HG03175 (cell line): ENCODE data around the gene EEFSEC.

Source experiments
- ATAC-seq: cut with Tn5 transposase; IDR thresholded peaks from one replicate; pipeline ENCODE4 v1.9.1; 2021; ENCODE audit warnings: mild to moderate bottlenecking, moderate library complexity; ENCODE audit not compliant: unreplicated experiment

The EEFSEC gene

DNA sequence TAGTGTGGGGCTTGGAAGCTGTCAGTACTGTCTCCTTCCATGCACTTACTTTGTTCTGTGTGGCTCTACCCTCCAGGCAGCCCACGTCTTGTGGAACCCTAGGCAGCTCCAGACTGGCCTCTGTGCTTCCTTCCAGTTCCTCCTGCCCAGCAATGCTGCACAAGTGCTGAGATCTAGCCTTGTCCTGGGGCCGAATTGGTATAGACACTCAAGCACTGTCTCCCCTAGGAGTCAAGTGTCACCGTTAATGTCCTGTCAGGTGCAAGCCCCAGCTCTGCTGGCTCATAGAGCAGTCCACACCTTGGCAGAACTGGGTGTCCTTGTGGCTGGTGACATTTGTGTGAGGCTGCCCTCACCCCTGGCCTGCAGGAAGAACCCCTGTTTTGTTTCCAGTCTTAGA, 130.1 kb downstream of the EEFSEC start:
- no peak for ATAC-seq

DNA sequence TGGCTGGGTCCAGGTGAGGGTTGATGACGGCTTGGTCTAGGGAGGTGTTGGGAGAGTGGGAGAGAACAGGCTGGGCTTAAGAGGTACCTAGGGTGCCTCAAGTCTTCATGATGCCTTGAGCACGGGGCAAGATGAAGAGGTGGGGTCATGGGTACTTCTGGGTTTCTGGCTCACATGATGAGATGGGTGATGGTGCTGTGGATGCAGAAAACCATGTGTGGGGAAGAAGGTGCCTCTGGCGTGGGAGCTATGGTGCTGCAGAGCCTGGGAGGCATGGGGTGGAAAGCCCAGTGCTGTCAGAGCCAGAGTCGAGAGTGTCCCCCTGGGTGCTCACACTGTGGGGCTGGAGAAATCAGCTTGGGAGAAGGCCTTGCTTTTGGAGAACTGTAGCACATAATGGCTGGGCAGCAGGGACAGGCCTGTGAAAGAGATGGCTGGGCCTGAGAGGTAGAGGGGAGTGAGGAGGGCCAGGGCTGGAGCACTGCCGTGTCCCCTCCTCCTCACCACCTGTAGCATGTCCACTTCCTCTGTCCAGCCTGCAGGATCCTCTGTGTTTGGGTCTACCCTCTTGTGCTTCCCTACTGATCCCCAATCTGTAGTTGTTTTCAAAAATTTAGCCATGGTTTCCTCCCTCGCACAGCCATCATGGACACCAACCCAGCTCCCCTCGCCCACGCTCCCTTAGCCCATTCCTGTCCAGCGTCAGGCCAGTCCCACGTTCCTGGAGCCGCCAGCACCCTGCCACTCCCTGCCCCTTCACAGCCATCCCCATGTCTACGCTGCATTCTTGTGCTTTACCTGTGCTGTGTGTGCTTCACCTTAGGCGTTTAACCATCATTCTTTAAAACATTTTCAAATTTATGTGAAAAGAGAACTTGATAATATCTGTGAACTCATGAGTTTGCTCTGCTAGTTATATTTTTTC, 132.0 kb downstream of the EEFSEC start:
- no peak for ATAC-seq

DNA sequence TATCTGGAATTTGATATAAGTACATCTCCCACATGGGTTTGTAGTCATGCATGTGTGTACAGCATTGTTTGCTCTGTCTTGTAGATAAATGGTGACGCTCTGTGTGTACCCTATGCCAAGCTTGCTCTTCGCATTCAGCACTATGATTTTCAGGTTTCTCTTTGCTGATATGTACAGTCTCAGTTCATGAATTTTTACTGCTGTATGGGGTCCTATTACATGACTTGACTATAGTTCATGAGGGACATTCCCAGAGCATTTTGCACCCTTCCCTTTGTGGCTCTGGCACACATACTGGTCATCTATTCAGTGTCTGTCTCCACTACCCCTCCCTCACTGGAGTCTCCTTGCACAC, 132.7 kb downstream of the EEFSEC start:
- ATAC-seq = no peak

DNA sequence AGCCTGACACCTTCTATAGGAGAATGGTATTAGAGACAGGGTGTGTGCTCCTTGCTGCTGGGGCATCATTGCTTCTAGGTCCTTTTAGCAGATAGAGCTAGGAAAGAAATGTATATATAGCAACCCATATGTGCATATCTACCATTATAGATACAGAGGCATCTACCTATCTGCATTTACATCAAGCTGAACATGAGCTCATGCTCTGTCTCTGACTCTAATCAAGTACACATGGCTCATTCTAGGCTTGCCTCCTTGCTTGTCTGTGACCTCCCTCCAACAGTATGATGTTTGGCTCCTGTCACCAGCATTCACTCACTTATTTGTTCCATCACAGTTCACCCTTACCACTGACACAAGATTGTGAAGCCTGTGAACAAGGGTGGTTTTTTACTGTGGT, 133.4 kb downstream of the EEFSEC start:
- no peak for ATAC-seq

DNA sequence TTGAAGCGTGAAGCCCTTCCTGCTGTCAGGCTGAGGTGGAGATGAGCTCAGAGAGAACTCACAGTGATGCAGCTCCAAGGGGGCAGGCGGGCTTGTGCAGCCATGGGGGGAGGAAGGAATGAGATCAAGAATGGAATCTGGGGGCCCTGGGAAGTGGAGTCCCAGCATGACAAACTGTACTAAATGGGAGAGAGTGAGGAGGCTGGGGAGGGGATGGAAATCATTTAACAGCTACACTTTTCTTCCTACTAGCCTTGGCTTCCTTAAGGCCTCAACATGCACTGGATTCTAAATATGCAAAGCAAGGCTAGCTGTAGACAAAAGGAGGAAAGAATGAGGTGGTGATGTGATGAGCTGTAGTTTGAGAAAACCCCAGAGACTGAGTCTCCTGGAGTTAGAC, 133.9 kb downstream of the EEFSEC start:
- ATAC-seq = no peak

DNA sequence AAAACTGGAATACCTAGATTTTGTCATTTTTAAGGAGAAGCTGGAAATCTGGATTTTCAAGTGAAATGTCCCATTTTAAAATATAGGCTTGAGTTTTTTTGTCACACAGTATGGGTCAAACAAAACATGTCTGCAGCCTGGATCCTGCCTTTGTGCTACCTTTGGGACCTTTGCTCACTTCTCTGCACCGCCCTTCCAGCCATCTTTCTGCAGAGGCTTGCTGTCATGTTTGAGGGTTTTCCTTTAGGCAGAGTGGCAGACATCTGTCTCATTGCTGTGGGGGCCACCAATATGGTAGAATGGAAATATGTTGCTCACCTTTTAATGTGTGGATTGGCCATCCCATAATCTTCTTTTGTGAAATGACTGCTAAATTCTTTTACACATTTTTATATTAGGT, 136.3 kb downstream of the EEFSEC start:
- no peak for ATAC-seq

DNA sequence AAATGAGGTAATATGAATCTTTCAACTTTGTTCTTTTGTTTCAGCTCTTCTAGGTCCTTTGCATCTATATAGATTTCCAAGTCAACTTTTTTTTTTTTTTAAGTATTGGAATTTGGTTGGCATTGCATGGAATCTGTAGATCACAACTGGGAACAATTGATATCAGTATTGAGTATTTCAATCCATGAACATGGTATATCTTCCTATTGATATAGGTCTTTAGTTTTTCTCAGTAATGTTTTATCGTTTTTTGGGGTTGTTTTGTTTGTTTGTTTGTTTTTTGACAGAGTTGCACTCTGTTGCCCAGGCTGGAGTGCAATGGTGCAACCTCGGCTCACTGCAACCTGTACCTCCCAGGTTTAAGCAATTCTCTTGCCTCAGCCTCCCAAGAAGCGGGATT, 137.2 kb downstream of the EEFSEC start:
- ATAC-seq = no peak

DNA sequence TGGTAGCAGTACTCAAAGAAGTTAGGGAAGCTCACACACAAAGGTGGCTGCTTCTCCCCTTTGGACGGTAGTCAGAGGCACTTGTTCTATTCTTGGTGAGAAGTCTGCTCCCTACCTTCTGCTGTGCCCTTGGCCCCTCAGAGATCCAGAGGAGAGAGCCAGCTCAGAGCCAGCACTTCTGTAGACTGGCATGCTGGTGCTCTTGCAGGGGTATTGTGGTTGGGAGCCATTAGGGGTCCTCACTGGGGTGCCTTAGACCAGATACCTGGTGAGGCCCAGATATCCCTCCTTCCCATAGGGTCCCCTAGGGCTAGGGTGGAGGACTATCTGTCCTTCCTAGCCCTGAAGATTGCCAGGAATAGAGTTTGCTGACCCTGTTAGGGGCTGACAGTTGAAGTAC, 140.6 kb downstream of the EEFSEC start:
- no peak for ATAC-seq

DNA sequence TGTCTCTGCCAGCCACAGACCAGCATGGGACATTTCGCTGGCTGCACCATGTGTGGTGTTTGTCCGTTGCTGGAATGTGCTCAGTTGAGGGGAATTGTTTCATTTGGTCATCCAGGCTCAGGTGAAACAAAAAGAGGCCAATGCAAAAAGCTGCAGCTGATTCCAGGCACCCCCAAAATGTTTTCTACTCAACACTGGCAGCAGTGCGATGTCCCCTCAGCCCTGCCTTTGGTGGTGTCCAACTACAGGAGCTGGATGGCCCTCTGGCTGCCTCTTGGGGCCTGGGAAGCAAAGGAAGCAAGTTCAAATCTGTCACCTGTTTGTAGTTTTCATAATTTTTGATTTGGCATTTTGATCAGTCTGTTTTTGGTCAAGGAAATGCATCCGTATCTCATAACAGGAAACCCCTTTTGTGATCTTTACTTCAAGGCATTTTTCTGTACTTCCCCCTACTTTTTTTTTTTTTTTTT, 141.8 kb downstream of the EEFSEC start:
- no peak for ATAC-seq

DNA sequence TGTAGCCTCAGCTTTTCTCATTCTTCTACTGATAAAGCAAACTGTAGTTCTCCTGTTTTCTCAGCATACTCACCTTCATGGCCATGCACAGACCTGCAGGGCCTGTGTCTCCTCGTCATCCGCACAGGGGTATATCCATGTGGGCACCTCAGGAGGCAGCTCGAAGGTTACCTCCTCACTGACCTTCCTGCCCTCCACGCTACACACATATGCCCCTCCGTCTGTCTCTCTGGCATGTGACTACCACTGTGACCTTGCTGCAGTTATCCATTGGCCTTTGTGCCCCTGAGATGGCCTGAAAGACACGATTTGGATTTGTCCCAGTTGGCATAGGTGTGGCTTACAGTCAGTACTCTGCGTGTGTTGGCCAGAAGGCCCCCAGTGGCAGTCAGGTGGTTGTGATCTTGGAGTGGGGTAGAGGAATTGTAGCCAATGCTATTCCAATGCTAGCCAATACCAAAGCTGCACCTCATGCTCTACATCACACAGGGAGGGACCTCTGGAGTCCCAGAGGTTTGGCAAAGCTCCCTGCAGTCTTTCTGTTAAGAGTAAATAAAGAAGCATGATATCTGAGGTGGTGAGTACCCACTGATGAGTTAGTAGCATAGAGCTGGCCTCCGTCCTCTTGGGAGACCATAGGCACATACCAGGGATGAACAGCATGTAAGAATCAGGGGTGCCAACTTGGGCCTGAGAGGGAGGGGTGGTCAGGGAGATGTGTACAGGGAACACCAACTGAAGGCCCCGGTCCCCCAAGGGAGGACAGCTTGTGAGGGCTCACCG, 143.4 kb downstream of the EEFSEC start:
- no peak for ATAC-seq

DNA sequence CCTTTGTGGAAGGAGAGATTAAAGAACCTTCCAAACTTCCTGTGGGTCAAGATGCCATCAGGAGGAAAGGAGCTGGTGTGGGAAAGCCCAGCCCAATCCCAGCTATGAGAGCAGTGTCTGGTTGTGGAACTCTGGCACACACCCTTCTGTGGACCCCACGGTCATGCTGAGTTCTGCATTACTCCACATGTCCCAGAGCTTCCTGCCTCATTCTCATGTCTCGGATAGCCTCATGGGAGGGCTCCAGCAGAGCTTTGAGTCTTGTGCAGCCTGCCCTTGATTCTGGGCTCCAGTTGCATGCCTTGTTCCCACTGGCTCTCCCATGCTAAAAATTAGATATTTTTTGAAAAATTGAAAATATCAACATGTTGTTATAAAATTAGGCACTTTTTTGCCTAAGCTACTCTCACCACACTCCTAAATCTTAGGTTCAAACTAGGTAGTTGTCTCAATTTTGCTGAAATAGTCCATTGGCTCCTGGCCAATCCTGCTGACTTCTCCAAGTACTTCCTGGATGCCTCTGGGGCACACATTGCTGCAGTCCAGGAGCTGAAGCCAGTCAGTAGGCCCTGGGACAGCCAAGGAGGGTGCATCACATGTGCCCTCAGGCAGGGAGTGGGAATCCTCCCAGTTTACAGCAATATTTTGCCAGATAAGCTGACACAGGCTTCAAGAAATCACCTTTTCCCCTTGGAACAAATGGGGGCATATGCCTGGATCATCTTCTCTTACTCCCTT, 144.3 kb downstream of the EEFSEC start:
- ATAC-seq = no peak

DNA sequence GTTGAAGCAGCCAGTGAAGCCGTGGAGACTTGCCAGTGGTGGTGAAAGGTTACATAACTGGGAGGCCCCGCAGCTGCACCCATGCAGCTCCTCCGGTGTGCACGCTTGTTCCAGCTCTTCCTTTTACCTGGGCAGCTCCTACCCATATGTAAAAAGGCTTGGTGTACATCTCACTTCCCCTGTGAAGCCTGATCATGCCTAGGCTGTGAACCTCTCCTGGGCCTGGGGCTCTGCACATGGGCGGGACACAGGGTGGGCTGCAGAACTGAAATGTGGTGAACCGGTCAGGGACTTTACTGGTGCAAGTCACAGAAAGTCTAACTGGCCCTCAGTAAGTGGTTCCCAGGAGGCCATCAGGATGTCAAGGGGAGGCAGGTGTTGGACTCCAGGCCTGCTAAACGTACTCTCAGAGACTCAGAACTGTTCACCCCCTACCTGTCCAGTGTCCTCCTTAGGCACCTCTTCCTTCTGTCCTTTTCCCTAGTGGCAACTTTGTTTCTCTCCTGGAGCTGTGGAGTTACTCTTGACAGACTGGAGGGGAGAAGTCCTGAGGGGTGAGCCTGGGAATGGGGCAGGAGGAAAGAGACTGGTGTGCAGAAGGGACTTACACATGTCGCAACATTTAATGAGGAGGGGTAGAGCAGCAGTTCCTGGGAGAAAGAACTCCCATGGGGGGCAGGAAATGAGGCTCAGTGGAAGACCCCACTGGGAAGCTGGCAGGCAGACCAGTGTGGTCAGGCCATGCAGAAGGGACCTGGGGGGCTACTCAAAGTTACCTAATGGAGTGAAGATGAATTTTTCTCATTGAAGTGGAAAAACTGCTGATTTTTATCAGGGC, 148.1 kb downstream of the EEFSEC start:
- ATAC-seq = no peak

DNA sequence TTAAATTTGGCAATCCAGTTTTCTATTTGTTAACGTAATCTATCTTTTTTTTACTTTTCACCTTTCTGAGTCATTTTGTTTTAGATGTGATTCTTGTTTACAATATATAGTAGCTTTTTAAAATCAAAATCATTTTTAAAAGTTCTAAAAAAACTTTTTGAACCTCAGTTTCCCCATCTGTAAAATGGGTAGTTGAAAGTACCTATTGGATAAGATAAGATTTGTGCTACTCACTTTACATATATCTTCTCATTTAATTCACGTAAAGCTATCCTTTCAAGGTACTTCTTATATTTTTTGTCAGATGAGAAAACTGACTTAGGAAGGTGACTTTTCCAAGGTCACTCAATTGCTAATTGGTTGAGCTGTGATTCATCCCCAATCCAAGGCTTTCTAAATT, 153.2 kb downstream of the EEFSEC start:
- ATAC-seq = no peak

DNA sequence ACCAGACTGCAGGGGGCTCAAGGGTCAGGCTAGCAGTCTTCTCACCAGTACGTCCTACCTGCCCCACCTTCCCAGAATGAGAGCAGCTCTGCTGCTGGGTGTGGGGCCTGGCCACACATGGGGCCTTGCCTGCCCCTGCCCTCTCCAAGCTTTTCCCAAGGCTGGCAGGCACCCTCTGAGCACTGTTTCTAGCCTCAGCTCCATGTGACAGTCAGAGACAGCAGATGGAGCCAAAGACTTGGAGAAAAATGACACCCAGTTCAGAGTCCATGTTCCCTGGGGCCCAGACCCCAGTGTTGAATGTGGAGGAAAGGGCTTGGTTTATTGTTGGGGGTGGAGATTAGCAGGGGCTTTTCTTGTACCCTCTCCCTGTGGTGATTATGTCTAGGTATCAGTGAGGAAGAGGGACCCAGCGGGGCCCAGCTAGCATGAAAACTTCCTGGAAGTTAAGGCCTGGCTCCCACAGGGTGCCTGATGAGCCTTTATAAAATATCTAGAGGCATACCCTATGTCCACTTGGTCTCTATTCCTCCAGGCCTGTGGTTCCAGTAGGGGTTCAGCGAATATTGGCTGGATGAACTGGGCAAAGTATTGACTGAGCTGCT, 153.8 kb downstream of the EEFSEC start:
- no peak for ATAC-seq

DNA sequence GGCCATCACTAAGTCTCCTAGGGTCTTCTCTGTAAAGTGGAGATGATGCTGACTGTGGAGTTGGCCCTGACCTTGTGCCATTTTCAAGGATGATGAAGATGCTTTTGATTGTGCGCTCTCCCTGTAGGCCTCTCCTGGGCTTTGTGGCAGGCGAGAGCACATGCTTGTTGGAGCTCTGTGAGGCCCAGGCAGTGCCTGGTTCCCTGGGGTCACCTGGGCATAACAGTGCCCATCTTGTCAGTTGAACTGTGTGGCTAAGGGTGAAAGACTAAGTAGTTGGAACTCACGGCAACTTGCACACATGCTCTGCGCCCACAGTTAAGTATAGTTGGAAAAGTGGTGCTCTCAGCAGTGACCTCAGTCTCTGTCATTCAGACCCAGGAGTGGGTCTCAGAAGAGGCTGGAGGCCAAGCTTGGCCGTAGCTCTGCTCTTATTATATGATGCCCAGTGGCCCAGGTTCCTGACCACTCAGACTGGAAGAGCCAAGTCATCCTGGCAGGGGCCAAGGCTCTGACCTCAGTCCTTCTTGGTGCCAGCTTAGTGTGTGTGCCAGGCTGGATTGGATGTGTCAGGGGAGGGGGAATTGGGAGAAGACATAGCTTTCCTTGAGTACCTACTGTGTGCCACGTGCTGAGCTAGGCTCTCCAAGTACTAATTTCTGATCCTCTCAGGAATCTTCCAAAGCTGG, 154.6 kb downstream of the EEFSEC start:
- ATAC-seq = no peak

DNA sequence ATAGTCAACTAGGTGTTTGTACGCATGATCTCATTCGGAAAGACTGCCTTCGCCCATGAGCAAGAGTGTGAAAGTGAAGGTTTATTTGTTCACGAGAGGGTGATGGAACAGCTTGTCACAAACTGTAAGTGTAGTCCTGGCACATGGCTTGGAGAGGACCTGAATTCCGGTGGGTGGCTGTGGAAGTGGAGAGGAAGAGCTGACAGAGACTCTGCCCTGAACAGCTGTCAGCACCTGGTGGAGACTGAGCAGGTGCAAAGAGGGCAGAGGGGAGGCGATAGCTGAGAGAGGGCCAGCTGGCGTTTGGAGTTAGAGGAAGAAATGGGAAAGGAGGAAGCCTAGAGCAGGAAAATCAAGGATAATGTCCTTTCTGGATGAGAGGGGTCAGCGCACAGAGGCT, 155.7 kb downstream of the EEFSEC start:
- no peak for ATAC-seq

DNA sequence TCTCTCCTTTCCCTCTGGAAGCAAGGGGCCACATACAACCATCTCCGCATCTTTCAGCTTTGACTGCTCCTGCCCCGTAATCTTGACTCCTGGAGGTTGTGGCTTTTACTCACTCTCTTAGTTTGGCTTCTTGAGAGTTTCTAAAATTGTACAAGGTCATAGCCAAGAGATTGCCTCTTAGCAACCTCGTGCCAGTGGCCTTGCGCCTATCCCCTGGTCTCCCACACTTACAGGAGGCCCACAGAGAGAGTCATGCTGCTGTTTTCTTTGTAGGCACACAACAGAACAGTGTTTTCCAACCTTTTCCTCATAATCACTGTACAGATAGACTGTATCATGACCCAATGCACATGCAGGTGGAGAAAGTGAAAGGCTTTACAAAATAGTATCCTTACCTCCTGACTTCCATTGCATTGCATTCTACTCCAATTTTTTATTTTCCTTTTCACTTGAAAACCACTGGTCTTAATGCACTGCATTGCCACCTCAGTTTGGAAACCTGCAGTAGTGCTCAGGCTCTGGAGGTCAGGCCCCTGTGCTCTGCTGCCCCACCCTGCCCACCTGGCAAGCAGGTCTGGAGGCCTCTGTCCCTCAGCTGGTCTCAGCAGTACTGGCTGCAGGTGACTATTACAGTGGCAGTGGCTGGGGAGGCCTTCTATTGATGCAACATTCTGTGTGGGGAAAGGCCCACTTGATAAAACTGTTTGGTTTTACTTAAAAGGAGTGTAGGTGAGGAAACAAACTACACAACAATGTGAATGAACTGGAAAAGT, 157.2 kb downstream of the EEFSEC start:
- no peak for ATAC-seq

DNA sequence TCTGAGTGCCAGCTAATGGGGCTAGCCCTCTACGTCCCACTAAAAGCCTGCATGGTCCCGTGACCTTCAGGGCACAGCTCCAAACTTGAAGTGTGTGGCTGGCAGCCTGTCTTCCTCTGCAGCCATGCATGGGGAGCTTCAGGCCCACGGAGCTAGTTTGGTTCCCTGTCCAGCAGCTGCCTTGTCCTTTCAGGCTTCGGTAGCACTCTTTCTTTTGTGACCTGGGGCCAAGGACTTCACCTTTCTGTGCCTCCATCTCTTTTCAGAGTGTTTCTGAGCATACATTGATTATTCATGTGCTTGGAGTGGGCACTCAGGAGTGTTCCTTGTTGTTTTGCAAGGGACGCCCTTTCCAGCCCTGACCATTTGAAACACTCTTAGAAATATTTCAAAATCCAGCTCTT, 158.2 kb downstream of the EEFSEC start:
- no peak for ATAC-seq

DNA sequence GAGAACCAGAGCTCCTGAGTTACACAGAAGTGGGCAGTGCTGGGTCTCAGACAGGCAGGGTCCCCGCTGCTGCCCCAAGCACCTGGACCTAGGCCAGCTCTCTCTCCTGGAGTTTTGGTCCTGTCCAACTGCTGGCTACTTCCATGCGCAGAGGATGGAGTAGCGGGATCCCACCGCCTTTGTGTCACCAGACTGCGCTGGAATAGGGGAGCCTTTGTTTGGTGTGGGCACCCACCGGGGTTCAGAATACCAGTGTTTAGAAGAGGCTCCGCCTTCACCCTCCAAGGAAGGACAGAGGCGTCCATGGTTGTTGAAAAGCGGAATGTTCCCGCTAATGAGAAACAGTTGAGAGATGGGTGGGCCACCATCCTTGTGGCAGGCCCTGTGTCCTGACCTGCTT, 159.0 kb downstream of the EEFSEC start:
- ATAC-seq = no peak
